PFSK-1 (cell line): ENCODE data around the gene TAOK2.

Experiments used
- FOXP2 ChIP-seq: optimal IDR thresholded peaks from 2 replicates; pipeline ENCODE3; 2011; ENCODE audit warnings: borderline replicate concordance, control low read depth, inconsistent platforms; ENCODE audit not compliant: insufficient read depth; ENCODE audit errors: extremely low read length, extremely low read depth
- POLR2AphosphoS5 ChIP-seq: IDR thresholded peaks from 2 replicates; pipeline ENCODE4 v1.6.1; 2012; ENCODE audit warnings: low read depth, mild to moderate bottlenecking, control low read depth, low read length, moderate library complexity
- REST ChIP-seq, 2 experiments: IDR thresholded peaks; 2 replicates each; pipeline versions ENCODE4 v1.6.1 to v1.8.0; 2011 to 2012; ENCODE audit warnings: low read depth in 2 of 2, low read length in 2 of 2, control low read depth in 1 of 2, inconsistent platforms in 1 of 2, mild to moderate bottlenecking in 1 of 2, moderate library complexity in 1 of 2; ENCODE audit not compliant: insufficient read depth in 1 of 2
- SIN3A ChIP-seq: IDR thresholded peaks from 2 replicates; pipeline ENCODE4 v1.6.1; 2012; ENCODE audit warnings: mild to moderate bottlenecking, low read length, moderate library complexity, borderline replicate concordance; ENCODE audit not compliant: insufficient read depth
- TAF1 ChIP-seq: IDR thresholded peaks from 2 replicates; pipeline ENCODE4 v1.6.1; 2012; ENCODE audit warnings: low read length, control low read depth, borderline replicate concordance; ENCODE audit not compliant: insufficient read depth

TAOK2 gene

GRCh38 chr16:30025156-30025555 lies 51.5 kb downstream of the TAOK2 start:
- TF ChIP-seq TAF1 (no peak), SIN3A (no peak), POLR2AphosphoS5 (no peak), FOXP2 (no peak)

GRCh38 chr16:30025574-30025973 lies 51.9 kb downstream of the TAOK2 start:
- no peak for TF ChIP-seq POLR2AphosphoS5
- no peak for TF ChIP-seq TAF1
- no peak for TF ChIP-seq REST (IDR thresholded peaks at IDR 0.05; ENCODE audit: insufficient read depth in 1 of 2, low read depth in 2 of 2, low read length in 2 of 2)
- TF ChIP-seq FOXP2, result no peak
- no peak for TF ChIP-seq SIN3A

GRCh38 chr16:30026449-30026848 lies 52.8 kb downstream of the TAOK2 start:
- TF ChIP-seq REST (IDR thresholded peaks at IDR 0.05; ENCODE audit: insufficient read depth in 1 of 2, low read depth in 2 of 2, low read length in 2 of 2) (no peak), FOXP2 (no peak), SIN3A (no peak), TAF1 (no peak), POLR2AphosphoS5 (no peak)

- TF ChIP-seq POLR2AphosphoS5 (no peak), TAF1 (no peak), SIN3A (no peak), FOXP2 (no peak), REST (IDR thresholded peaks at IDR 0.05; ENCODE audit: insufficient read depth in 1 of 2, low read depth in 2 of 2, low read length in 2 of 2) (no peak)
These were observed 54.1 kb downstream of the TAOK2 start for GRCh38 chr16:30027588-30028437.

GRCh38 chr16:30028438-30029076 lies 54.9 kb downstream of the TAOK2 start:
- peak; percentile 94 to 98 for TF ChIP-seq REST (IDR thresholded peaks at IDR 0.05; ENCODE audit: insufficient read depth in 1 of 2, low read depth in 2 of 2, low read length in 2 of 2)
- no peak for TF ChIP-seq FOXP2
